Measurements from ENCODE around the gene POP4.

DNA sequence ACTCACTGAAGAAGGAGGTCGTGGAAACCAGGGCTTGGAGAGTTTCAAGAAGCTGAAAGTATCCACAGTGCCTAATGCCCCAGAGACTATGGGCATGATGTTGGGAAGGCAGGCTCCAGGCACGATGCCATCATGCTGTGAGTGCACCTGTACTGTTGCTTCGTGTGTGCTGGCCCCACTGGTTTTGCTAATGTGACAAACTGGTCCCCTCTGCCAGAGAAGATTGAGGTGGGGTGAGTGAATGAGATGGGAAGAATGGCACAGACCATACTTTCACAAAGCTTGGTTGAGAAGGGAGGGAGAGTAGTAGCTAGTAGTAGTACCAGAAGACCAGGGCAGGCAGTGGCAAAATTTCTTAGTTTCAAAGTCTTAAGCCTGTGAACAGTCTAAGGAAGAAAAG is 19.0 kb upstream of the POP4 start:
- TF ChIP-seq CTCF (IDR thresholded peaks at IDR 0.05), result no peak
- TF ChIP-seq POLR2AphosphoS5 (IDR thresholded peaks at IDR 0.05; ENCODE audit: insufficient read depth in 1 of 2, low read depth in 1 of 2), result no peak
- TF ChIP-seq POLR2A (IDR thresholded peaks at IDR 0.05), result no peak
